ENCODE results near the gene KLHL35. TPM values are rescaled to one million over a fixed set of nuclear protein-coding genes. Genes with fewer than 3 reads are reported as not detected.

Gene KLHL35
- total RNA-seq, 1 experiment from 2014 or later = 8.4 TPM

DNA sequence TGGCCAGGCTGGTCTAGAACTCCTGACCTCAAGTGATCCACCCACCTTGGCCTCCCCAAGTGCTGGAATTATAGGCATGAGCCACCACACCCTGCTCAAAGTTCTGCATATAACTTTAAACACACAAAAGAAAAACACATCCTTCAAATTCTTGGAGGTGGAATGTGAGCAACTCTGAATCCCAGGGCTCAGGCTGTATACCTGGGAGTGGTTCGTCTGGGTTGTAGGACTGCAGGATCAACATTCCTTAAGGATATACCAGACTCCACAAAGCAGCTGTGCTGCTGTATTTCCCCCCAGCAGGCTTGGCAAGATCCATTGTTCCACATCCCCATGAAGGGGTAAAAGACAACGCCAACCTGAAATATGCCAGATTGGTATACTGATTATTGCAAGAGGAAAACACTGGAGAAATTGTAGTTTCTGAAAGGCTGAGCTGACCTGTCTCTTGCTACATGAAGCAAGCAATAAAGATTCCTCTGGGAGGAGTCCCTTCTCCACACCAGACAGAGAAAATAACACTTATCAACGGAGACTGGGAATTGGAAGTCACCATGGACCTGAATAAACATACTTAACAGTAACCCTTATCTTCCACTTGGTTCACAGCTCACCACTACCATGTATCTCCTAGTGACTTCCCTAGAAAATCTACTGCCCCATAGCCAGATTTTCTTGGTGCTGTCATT, 45.9 kb downstream of the KLHL35 start:
- ATAC-seq (peak; percentile 37), DNase-seq (peak; percentile 69)
- Histone ChIP-seq H3K4me1 (ENCODE audit: insufficient read depth, low read length) (peaks cover 41% of the 10 kb centered on the region), H3K4me2 (ENCODE audit: low read length) (peak overlapping the region; percentile 11), H3K4me3 (ENCODE audit: low read length) (no peak overlapping the region), H3K79me2 (ENCODE audit: low read length) (no peaks in the 10 kb centered on the region), H3K9ac (ENCODE audit: low read length) (no peak overlapping the region), H3F3A (ENCODE audit: low read length, unreplicated experiment) (peaks cover 11% of the 10 kb centered on the region), H4K20me1 (ENCODE audit: low read length) (no peaks in the 10 kb centered on the region), H3K9me3 (ENCODE audit: low read length) (no peaks in the 10 kb centered on the region), H3K27ac (ENCODE audit: low read length) (peak overlapping the region; percentile 81; the same call in 1 of the 2 replicates), H2AFZ (ENCODE audit: low read length) (no peak overlapping the region), H3K36me3 (ENCODE audit: low read depth, low read length) (no peaks in the 10 kb centered on the region), H3K27me3 (ENCODE audit: low read length) (no peaks in the 10 kb centered on the region), H3K9me2 (replicated peaks; ENCODE audit: low read length) (no peaks in the 10 kb centered on the region)
- ChIA-PET POLR2A (ENCODE audit: unreplicated experiment) (interaction anchor here (0.6 kb wide), 2 partner anchors 14 to 380 kb away, joined by 3 to 4 read pairs; no protein-coding TSS in a partner anchor), CTCF (interaction anchor here (0.6 to 1.7 kb wide), 2 partner anchors 21 to 145 kb away, joined by 5 to 11 read pairs; no protein-coding TSS in a partner anchor)
- TF ChIP-seq EZH2 (IDR thresholded peaks at IDR 0.05; ENCODE audit: low read length, unreplicated experiment) (no peak), EZH2phosphoT487 (IDR thresholded peaks at IDR 0.05; ENCODE audit: borderline replicate concordance, low read length) (no peak)
- TF ChIP-seq, protein P1, sequence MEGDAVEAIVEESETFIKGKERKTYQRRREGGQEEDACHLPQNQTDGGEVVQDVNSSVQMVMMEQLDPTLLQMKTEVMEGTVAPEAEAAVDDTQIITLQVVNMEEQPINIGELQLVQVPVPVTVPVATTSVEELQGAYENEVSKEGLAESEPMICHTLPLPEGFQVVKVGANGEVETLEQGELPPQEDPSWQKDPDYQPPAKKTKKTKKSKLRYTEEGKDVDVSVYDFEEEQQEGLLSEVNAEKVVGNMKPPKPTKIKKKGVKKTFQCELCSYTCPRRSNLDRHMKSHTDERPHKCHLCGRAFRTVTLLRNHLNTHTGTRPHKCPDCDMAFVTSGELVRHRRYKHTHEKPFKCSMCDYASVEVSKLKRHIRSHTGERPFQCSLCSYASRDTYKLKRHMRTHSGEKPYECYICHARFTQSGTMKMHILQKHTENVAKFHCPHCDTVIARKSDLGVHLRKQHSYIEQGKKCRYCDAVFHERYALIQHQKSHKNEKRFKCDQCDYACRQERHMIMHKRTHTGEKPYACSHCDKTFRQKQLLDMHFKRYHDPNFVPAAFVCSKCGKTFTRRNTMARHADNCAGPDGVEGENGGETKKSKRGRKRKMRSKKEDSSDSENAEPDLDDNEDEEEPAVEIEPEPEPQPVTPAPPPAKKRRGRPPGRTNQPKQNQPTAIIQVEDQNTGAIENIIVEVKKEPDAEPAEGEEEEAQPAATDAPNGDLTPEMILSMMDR (conservative IDR thresholded peaks at IDR 0.05; ENCODE audit: low read depth, low read length) = no peak
- intact Hi-C loops (cut with micrococcal nuclease) = no loop called here
- BruUV-seq (replicated peaks) = no TSS peak

DNA sequence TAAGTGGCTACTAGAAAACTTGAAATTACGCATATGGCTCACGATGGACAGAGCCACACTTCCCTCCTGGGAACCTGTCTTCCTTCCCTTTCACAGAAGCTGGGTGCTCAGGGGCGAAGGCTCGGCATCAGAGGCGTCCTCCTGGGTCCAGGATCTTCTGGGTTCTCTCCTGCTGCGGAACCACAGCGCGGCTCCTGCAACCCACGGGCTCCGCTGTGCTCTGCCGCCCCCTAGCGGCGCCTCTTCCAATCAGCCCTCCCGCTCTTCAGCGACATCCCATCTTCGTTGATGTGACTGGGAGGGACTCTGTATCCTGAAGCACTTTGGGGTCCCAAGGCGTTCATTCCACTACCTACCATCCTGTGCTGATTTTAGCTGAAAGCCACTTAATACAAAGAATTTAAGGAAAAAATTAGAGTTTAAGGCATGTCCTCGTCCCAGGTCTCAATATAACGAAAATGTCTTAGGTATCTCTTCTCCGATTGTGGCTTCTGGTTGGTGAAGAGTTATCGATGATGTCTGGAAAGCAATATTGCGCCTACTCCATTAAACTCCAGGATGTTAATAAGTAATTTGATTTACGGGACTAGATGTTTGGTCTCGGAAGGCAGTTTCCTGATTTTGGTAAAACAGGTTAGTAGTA, 48.4 kb downstream of the KLHL35 start:
- intact Hi-C loops (cut with micrococcal nuclease) = loop anchor here (1.0 kb wide), 2 partner anchors 56 to 104 kb away; no protein-coding TSS in a partner anchor
- BruUV-seq (replicated peaks) = no TSS peak
- Histone ChIP-seq H3K9ac (ENCODE audit: low read length) (no peak overlapping the region), H3K27ac (ENCODE audit: low read length) (no peak overlapping the region), H3K27me3 (ENCODE audit: low read length) (no peaks in the 10 kb centered on the region), H3K4me3 (ENCODE audit: low read length) (peak overlapping the region; percentile 3; the same call in 1 of the 2 replicates), H3K4me1 (ENCODE audit: insufficient read depth, low read length) (peaks cover 35% of the 10 kb centered on the region), H3K79me2 (ENCODE audit: low read length) (no peaks in the 10 kb centered on the region), H4K20me1 (ENCODE audit: low read length) (no peaks in the 10 kb centered on the region), H3F3A (ENCODE audit: low read length, unreplicated experiment) (peaks cover 11% of the 10 kb centered on the region), H2AFZ (ENCODE audit: low read length) (peak overlapping the region; percentile 66), H3K9me2 (replicated peaks; ENCODE audit: low read length) (no peaks in the 10 kb centered on the region), H3K9me3 (ENCODE audit: low read length) (no peaks in the 10 kb centered on the region), H3K4me2 (ENCODE audit: low read length) (peak overlapping the region; percentile 27), H3K36me3 (ENCODE audit: low read depth, low read length) (no peaks in the 10 kb centered on the region)
- ChIA-PET POLR2A (ENCODE audit: unreplicated experiment) (no interaction called here), CTCF (no interaction called here)
- TF ChIP-seq EZH2 (IDR thresholded peaks at IDR 0.05; ENCODE audit: low read length, unreplicated experiment) (no peak), EZH2phosphoT487 (IDR thresholded peaks at IDR 0.05; ENCODE audit: borderline replicate concordance, low read length) (no peak)
- TF ChIP-seq, protein P1 (conservative IDR thresholded peaks at IDR 0.05; ENCODE audit: low read depth, low read length) = peak; percentile 99
- peak; percentile 64 for ATAC-seq
- peak; percentile 92 for DNase-seq
